Gastrocnemius medialis (tissue), 4 donors: ENCODE results near the gene THBS3.

Experiments
- POLR2A ChIP-seq, 2 donors: fragments of 450-650 bp; IDR thresholded peaks; one replicate each; pipeline ENCODE4 v1.6.1; 2017; ENCODE audit warnings: antibody characterized with exemption in 2 of 2, mild to moderate bottlenecking in 2 of 2, moderate library complexity in 2 of 2
- TF ChIP-seq, protein P1 (sequence below), 5 experiments: fragments of 450-650 bp in 3 of 5; fragments of 200-600 bp in 2 of 5; sonication (generic) in 2 of 5; IDR thresholded peaks in 4 of 5; conservative IDR thresholded peaks in 1 of 5; 1 replicate in 4 of 5; 2 replicates in 1 of 5; pipeline ENCODE4 v1.5.1; 2016 to 2019; ENCODE audit warnings: antibody characterized with exemption in 5 of 5, mild to moderate bottlenecking in 3 of 5, moderate library complexity in 3 of 5

DNA sequence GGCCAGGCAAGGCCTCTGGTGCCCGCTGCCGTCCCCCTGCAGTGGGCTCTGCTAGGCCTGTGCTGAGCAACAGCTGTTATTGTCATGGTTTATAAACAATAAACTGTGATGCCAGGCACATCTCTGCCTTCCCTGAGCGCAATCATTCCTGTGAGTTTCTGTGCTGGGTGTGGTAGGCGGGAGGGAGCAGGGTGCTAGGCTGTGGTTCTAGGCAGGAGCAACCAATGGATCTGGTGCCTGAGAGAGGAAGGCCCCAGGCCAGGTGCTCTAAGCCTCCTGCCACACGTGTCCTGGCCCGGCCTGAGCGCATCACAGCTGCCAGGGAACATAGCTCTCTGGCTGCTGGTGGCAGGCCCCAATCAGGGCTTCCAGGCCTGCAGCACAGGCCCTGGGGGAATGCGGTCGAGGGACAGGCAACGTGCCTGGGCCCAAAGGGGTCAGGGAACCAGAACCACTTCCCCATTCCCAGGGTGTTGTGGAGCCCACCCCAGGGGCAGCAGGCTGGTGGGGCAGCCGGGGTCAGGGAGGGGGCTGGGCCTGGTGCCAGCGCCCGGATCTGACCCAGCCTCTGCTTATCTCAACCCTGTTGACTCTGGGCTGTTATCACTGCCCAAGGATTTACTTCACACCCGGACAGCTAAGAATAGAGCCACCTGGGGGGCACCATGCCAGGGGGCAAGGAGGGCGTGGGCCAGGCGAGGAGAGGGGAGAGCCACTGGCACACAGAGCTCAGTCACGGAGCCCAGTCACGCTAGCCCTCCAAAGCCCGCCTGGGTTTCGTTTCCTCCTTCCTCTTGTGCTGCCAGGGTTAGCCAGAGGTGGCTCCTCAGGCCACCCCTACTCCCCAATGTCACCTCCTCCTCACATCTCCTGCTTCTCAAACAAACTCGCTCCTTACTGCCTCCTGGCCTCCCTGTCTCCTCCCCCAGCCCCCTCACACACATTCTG lies 22.6 kb downstream of the THBS3 start:
- no peak for TF ChIP-seq POLR2A (IDR thresholded peaks at IDR 0.05)
- TF ChIP-seq, protein P1, sequence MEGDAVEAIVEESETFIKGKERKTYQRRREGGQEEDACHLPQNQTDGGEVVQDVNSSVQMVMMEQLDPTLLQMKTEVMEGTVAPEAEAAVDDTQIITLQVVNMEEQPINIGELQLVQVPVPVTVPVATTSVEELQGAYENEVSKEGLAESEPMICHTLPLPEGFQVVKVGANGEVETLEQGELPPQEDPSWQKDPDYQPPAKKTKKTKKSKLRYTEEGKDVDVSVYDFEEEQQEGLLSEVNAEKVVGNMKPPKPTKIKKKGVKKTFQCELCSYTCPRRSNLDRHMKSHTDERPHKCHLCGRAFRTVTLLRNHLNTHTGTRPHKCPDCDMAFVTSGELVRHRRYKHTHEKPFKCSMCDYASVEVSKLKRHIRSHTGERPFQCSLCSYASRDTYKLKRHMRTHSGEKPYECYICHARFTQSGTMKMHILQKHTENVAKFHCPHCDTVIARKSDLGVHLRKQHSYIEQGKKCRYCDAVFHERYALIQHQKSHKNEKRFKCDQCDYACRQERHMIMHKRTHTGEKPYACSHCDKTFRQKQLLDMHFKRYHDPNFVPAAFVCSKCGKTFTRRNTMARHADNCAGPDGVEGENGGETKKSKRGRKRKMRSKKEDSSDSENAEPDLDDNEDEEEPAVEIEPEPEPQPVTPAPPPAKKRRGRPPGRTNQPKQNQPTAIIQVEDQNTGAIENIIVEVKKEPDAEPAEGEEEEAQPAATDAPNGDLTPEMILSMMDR (IDR thresholded peaks at IDR 0.05 in 4 of 5, conservative IDR thresholded peaks at IDR 0.05 in 1 of 5): no peak
